Stomach (tissue), 4 donors: ENCODE data around the gene CREB3.

Experiments used
- EP300 ChIP-seq: sonication (generic); formaldehyde crosslinking; IDR thresholded peaks from one replicate; pipeline ENCODE4 v1.6.1; 2017; ENCODE audit warnings: antibody characterized with exemption
- POLR2AphosphoS5 ChIP-seq, 3 donors: sonication (generic); formaldehyde crosslinking; IDR thresholded peaks; one replicate each; pipeline ENCODE4 v1.6.1; 2016; ENCODE audit warnings: antibody characterized with exemption in 3 of 3
- TF ChIP-seq, protein P1 (sequence below), 7 experiments: fragments of 450-650 bp in 4 of 7; fragments of 200-600 bp in 3 of 7; sonication (generic) in 3 of 7; IDR thresholded peaks; one replicate each; pipeline ENCODE4 v1.5.1; 2016 to 2019; ENCODE audit warnings: antibody characterized with exemption in 7 of 7, control low read depth in 2 of 7, mild to moderate bottlenecking in 1 of 7

DNA sequence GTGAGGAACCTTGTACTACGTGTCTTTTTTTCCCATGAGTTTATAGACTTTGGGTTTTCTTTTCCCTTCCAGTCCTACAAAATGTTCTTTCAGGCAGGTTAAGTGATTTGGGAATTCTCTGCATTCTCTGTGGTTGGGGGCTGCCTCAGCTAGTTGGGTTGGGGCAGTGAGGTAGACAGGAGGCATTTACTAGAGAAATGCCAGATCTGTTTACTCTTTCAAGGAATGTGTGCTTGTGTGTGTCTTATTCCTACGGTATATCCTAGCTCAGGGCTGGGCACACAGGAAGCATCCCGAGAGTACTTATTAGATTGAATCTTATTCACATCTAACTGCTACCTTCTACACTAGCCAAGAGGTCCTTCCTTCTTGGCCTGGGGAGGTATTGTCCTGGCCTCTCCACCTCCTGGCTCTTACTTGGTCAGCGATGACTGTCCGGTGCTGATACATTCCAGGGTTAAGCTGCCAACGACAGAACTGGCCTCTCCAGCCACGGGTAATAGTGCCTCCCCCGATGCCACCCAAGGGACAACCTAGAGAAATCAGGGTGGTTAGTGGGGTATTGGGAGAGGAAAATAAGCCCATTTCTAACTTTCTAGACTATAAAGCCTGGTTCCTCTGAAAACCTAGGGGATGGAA lies 11.5 kb downstream of the CREB3 start:
- TF ChIP-seq, protein P1, sequence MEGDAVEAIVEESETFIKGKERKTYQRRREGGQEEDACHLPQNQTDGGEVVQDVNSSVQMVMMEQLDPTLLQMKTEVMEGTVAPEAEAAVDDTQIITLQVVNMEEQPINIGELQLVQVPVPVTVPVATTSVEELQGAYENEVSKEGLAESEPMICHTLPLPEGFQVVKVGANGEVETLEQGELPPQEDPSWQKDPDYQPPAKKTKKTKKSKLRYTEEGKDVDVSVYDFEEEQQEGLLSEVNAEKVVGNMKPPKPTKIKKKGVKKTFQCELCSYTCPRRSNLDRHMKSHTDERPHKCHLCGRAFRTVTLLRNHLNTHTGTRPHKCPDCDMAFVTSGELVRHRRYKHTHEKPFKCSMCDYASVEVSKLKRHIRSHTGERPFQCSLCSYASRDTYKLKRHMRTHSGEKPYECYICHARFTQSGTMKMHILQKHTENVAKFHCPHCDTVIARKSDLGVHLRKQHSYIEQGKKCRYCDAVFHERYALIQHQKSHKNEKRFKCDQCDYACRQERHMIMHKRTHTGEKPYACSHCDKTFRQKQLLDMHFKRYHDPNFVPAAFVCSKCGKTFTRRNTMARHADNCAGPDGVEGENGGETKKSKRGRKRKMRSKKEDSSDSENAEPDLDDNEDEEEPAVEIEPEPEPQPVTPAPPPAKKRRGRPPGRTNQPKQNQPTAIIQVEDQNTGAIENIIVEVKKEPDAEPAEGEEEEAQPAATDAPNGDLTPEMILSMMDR (IDR thresholded peaks at IDR 0.05) = no peak
- TF ChIP-seq EP300 (no peak), POLR2AphosphoS5 (IDR thresholded peaks at IDR 0.05) (no peak)
